Dedifferentiated amniotic fluid mesenchymal stem cell (primary cell): Measurements from ENCODE around the gene TMEM218.

Source experiments
- DNase-seq: peaks from one replicate; pipeline ENCODE4 v3.0.0-alpha.2; 2016; ENCODE audit errors: extremely low spot score

TMEM218 gene

DNA sequence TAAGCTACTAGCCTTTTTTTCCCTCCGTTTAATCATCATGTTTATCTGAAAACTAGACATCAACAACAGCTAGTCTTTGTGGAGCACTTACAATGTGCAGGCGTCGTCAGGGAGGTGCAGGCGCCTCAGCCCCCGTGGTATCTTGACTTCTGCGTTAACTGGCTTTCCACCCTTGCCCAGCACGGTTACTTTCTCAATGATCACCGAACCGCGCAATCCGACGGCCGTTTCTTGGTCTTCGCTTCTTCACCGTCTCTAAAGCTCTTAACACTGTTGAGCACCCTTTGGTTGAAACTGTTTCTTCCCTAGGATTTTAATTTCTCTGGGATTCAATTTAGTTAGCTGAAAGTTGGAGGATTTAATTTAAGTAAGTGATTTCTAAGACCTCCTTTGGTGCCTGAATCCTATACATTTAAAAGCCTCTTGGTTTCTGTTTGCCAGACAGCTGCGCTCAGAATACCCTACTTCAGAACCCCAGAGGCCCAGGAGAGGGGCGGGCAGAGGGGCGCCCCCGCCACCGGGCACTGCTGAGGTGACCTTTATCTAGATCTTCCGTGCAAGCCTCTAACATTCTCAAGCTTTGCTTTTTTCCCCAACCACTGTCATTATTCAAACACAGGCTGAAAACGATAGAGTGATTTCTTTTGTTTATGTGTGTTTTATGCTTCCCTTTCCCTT, 18.0 kb upstream of the TMEM218 start:
- no peak for DNase-seq

DNA sequence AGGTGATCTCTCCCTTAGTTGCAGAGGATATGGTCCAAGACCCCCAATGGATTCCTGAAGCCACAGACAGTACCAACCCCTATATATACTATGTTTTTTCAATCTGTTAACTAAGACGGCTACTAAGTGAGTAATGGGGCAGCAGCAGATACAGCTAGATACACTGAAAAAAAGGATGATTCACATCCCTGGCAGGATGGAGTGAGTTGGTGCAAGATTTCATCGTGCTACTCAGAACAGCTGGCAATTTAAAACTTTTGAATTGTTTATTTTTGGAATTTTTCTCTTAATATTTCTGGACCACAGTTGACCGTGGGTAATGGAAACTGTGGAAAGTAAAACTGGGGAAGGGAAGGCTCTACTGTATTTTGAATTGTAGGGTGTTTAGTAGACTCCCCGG, 17.0 kb upstream of the TMEM218 start:
- DNase-seq: peak; percentile 79

DNA sequence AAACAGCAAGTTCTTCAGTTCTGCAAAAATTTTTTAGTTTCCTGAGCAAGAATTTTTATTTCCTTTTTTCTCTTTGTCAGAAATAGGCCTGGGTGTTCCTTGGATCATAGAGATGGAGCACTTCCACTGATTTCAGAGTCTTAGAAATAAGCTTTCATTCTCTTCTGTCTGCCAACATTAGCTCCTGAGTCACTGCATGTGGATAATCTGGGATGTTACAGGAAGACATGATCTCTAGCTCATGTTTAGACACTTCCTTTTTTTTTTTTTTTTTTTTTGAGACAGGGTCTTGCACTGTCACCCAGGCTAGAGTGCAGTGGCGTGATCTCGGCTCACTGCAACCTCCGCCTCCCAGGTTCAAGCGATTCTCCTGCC, 13.2 kb upstream of the TMEM218 start:
- DNase-seq: no peak

DNA sequence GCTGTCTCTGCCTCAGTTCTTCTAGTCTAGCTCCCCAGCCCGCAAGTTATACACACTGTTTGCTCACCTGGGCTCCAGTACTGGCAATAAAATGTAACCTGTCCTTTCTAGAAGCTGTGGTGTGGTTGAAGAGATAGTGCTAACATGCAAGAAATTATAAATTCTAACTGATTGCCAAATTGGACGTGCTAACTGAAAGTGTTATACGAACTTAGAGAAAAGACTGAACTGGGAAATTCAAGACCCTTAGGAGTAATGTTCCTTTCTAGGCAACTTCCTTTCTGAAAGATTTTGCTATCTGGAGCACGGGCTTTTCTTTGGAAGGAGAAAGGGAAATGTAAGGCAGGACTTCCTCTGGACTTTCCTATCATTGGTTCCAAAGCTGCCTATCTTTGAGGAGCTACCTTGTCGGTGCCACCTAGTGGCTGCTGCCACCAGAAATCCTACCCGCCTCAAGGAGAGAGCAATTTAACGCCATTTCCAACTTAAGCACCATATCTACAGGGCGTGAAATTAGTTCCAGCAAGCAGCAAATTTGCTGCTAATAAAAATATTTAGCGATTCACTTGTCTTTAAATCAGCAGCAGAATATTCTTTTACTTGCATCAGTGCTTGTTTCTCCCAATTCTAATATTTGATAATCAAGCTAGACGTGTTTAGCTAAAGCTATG, 12.7 kb upstream of the TMEM218 start:
- DNase-seq: no peak

- DNase-seq: no peak
Measured at GRCh38 chr11:125123194-125123946, 11.9 kb upstream of the TMEM218 start.

DNA sequence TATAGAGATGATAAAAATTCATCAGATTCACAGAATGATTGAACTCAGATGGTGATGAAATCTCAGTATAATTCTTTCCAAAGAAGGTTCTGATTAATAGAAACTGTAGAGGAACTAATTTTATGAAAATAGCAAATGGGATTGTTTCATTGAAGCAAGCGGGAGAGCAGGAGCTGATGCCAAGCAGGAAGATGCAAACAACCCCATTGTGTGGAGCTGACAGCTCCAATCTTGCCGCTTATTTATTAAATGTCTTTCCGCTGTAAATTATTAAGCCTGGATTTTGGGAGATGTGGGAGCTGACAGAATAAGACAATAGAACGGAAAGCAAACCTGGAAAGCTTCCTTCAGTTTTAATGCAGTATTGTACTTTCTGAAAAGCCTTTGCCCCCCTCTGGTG, 6.0 kb upstream of the TMEM218 start:
- DNase-seq: no peak

DNA sequence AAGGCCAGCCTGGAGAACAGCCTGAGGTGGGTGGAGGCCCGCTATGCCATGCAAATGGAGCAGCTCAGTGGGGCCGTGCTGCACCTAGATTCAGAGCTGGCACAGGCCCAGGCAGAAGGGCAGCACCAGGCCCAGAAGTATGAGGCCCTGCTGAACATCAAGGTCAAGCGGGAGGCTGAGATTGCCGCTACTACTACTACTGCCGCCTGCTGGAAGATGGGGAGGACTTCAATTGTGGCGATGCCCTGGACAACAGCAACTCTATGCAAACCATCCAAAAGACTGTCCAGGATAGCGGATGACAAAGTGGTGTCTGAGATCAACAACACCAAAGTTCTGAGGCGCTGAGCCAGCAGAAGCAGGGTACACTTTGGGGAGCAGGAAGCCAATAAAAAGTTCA, 3.1 kb upstream of the TMEM218 start:
- DNase-seq: no peak

DNA sequence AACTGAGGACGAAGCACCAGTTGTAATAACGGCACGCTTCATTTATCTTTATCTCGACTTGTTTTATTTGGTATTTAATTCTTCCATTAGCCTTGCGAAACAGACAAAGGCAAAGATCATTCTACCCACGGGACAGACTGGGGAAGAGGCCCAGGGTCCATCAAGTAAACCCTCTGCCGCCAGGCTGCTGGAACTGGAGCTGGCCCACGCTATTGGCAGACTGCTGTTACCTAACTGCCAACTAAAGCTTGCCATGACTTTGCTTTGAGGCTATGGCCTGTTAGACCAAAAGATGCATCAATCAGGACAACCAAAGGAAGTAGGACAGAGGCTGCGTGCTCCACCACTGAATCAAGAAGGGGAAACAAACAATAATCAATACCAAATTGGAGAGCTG, 780 bp upstream of the TMEM218 start:
- DNase-seq: no peak

DNA sequence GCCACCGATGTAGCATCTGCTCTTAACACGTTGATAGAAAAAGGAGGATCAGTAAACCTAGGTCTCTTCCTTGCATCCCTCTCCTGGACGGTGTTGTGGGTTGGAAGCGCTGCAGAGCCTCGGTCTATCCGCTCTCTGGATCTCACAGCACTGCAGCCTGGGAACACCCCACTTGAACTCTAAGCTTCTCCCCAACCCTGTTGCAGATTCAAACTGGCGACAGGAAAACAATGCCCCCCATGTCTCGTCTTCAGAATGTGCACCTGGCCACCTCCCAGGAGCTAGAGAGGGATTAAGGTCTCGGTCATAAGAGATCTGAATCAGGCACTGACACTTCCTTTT, 454 bp downstream of the TMEM218 start:
- DNase-seq: no peak

DNA sequence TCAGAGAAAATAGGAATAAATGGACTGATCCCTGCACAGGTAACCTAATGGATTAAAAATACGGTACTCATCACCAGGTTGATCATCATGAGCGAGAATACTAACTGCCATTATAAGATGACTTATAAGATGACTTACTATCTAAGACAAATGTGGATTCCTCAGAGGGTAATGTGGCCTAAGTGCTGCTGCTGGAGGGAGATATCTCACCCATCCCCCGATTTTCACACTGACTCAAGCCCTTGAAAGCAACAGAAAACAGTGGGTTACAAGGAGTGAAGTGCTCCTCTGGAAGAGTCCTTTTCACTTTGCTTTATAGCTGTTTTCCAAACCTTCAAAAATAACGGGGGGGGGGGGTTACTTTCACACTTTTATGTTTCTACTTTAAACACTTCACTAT, 920 bp downstream of the TMEM218 start:
- no peak for DNase-seq

DNA sequence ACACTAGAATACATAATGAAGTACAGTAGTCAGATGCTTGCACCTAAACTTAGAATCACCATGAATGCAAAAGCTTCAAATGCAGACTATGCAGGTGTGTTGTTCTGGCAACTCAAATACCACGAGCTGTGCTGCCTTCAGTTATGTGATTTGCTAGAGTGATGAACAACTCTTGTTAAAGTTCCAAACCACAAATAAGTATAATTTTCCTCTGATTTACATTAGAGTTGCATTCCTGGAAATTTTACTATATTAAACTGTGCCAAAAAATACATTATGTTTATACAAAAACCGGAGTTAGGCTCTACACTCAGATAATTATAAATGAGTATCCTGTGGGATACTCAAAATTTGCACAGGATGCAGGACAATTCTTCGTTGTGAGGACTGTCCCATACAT, 3.0 kb downstream of the TMEM218 start:
- no peak for DNase-seq

- DNase-seq: no peak
Measured at GRCh38 chr11:125105926-125106325, 5.5 kb downstream of the TMEM218 start.

GRCh38 chr11:125102510-125102909, 8.9 kb downstream of the TMEM218 start:
- DNase-seq: no peak

GRCh38 chr11:125102025-125102424, 9.4 kb downstream of the TMEM218 start:
- DNase-seq: no peak

DNA sequence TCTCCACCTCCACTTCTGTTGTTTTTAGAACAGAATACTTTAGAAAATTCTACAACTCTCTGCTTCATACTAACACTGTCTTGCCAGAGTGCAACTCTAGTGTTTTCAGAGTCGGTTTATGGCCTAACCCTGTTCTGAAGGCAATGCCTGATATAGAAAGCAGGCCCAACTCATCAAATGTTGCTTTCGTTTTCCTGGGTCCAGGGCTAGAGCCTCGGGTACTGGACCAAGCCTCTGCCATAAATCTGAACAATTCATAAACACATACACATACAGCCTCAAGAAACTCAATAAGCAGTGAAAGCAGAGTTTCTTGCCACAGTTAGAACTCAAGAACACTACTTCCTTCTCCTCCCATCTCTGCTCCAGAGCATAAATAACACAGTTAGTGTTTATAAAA, 9.8 kb downstream of the TMEM218 start:
- DNase-seq: no peak

GRCh38 chr11:125100136-125100535, 11.3 kb downstream of the TMEM218 start:
- DNase-seq: no peak

DNA sequence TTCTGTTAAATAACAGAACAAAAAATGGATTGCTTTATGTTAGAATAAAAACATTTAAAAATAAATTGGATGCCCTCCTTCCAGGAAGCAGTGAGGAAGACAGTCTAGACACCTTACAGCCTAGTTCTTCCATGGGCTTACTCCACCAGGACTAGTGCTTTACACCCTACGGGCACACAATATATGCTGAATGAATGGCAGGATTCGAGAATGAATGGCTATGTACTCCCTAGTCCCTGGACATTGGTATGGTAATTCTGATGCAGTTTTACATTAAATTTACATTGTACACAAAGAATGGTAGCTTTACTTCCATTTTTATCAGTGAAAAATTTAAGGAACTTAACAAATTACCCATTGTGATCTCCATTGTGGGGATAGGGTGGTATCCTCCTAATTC, 16.7 kb downstream of the TMEM218 start:
- DNase-seq: no peak

GRCh38 chr11:125093502-125093901, 17.9 kb downstream of the TMEM218 start:
- DNase-seq: no peak

GRCh38 chr11:125092669-125093068, 18.8 kb downstream of the TMEM218 start:
- DNase-seq: no peak

GRCh38 chr11:125091877-125092664, 19.4 kb downstream of the TMEM218 start:
- DNase-seq: no peak

GRCh38 chr11:125091247-125091876, 20.1 kb downstream of the TMEM218 start:
- peak; percentile 64 for DNase-seq

- no peak for DNase-seq
Measured at GRCh38 chr11:125090816-125091215, 20.6 kb downstream of the TMEM218 start.
